T-cell (primary cell): ENCODE data around the gene GUCA1A. TPM values are rescaled to one million over a fixed set of nuclear protein-coding genes. Genes with fewer than 3 reads are reported as not detected.
"Not testable (repeated sequence)": the region's sequence is repeated elsewhere in the genome, so short reads cannot be mapped to it uniquely, and the experiment has no call there.

Experiments
- ATAC-seq, 4 experiments: fragments of 200-7000 bp in 3 of 4; fragments of 150-1000 bp in 1 of 4; cut with Tn5 transposase; replicated peaks in 1 of 4; 1 replicate in 3 of 4; 2 replicates in 1 of 4; pipeline ENCODE4 v1.10.0; 2021; ENCODE audit warnings: moderate library complexity in 3 of 4, mild to moderate bottlenecking in 2 of 4, moderate number of reproducible peaks in 1 of 4
- CTCF ChIA-PET, 2 donors: fragments of 300-600 bp; sonication (Branson Sonifier 250); formaldehyde crosslinking; loops; one replicate each; lab custom pipeline; 2022; ENCODE audit warnings: antibody characterized with exemption in 2 of 2; lab: Charles Lee
- POLR2A ChIA-PET, 2 donors: fragments of 300-600 bp; sonication (Branson Sonifier 250); formaldehyde crosslinking; loops; one replicate each; lab custom pipeline; 2022; ENCODE audit warnings: antibody characterized with exemption in 2 of 2; lab: Charles Lee
- DNase-seq, 35 experiments: peaks; one replicate each; pipeline versions ENCODE4 v3.0.0 to v3.0.0-alpha.2; 2013 to 2023
- H3K27ac ChIP-seq: one replicate; pipeline ENCODE4 v1.5.1; 2013; ENCODE audit warnings: low read length
- H3K27me3 ChIP-seq, 2 experiments: replicated peaks in 1 of 2; 1 replicate in 1 of 2; 2 replicates in 1 of 2; pipeline versions ENCODE4 v1.6.1 to v1.7.0; 2013; ENCODE audit warnings: low read length in 1 of 2, mixed read lengths in 1 of 2; ENCODE audit not compliant: control insufficient read depth in 2 of 2, insufficient read depth in 2 of 2; ENCODE audit errors: extremely low read depth in 1 of 2
- H3K36me3 ChIP-seq, 2 donors: 1 replicate in 1 of 2; 2 replicates in 1 of 2; pipeline versions ENCODE4 v1.6.1 to v1.7.0; 2013; ENCODE audit warnings: low read length in 1 of 2; ENCODE audit not compliant: control insufficient read depth in 2 of 2, insufficient read depth in 1 of 2; ENCODE audit errors: extremely low read depth in 1 of 2
- H3K4me1 ChIP-seq, 2 experiments: 1 replicate in 1 of 2; 2 replicates in 1 of 2; pipeline versions ENCODE4 v1.6.1 to v1.7.0; 2013; ENCODE audit warnings: low read length in 2 of 2, mixed read lengths in 1 of 2; ENCODE audit not compliant: insufficient read depth in 2 of 2, control insufficient read depth in 1 of 2; ENCODE audit errors: extremely low read depth in 1 of 2
- H3K4me3 ChIP-seq, 2 donors: 1 replicate in 1 of 2; 2 replicates in 1 of 2; pipeline versions ENCODE4 v1.5.1 to v1.7.0; 2013; ENCODE audit warnings: mild to moderate bottlenecking in 2 of 2, low read length in 1 of 2, moderate library complexity in 1 of 2; ENCODE audit not compliant: control insufficient read depth in 1 of 2; ENCODE audit errors: extremely low read depth in 1 of 2
- H3K9me3 ChIP-seq: 2 replicates; pipeline ENCODE4 v1.7.0; 2013
- H3K27ac Mint-ChIP-seq, 2 donors: one replicate each; pipeline ENCODE4 v1.8.0; 2020 to 2021; ENCODE audit warnings: mild to moderate bottlenecking in 2 of 2, mixed read lengths in 2 of 2
- H3K27me3 Mint-ChIP-seq, 2 donors: one replicate each; pipeline ENCODE4 v1.8.0; 2021 to 2022; ENCODE audit warnings: mixed read lengths in 2 of 2
- H3K36me3 Mint-ChIP-seq: one replicate; pipeline ENCODE4 v1.8.0; 2021; ENCODE audit warnings: mixed read lengths
- H3K4me1 Mint-ChIP-seq, 3 donors: one replicate each; pipeline ENCODE4 v1.8.0; 2020 to 2022; ENCODE audit warnings: mixed read lengths in 3 of 3, mild to moderate bottlenecking in 1 of 3
- H3K4me3 Mint-ChIP-seq, 3 donors: one replicate each; pipeline ENCODE4 v1.8.0; 2020 to 2022; ENCODE audit warnings: mild to moderate bottlenecking in 3 of 3, mixed read lengths in 3 of 3, moderate library complexity in 3 of 3
- H3K9me3 Mint-ChIP-seq, 3 donors: one replicate each; pipeline ENCODE4 v1.8.0; 2020 to 2022; ENCODE audit warnings: mixed read lengths in 3 of 3
- WGBS: methylation state at CpG from one replicate; pipeline ENCODE4 v1.1.5; 2013; ENCODE audit warnings: missing lambda C conversion rate; ENCODE audit not compliant: insufficient coverage; 5-methylcytosine and 5-hydroxymethylcytosine counted together
- total RNA-seq, 35 experiments: library from RNA in 6 of 35; stranded (reverse) in 6 of 35; fragments of 120-200 nt in 1 of 35; gene quantifications; one replicate each; pipeline versions ENCODE4 v1.2.1 to v1.2.4 and lab custom pipeline; 2013 to 2026

Gene GUCA1A
- total RNA-seq, 5 donors from 2014 or later (not counting 1 experiment from before 2014, with no cell fraction given), result not detected

DNA sequence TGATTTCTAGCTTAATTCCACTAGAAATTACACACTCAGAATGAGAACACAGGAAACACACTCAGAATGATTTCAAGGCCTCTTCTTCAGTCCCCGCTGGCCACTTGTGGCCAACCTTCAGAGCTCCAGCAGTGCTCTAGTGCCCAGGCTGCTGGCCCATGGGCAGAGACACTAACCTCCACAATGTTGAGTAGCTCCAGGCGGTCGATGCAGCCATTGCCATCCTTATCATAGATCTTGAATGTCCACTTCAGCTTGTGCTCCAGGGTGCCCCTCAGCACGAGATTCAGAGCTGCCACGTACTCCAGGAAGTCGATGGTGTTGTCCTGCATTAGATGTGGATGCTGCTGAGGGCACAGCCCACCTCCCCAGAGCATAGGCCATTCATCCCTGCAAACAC lies 15.2 kb downstream of the GUCA1A start:
- no peaks in the 10 kb centered on the region for H3K4me1 ChIP-seq
- CTCF ChIA-PET, result no interaction called here
- ATAC-seq (no peak), DNase-seq (no peak)
- H3K4me3 ChIP-seq, result no peak overlapping the region
- Mint-ChIP-seq H3K36me3 (peaks cover 22% of the 10 kb centered on the region), H3K27me3 (no peaks in the 10 kb centered on the region), H3K9me3 (no peaks in the 10 kb centered on the region), H3K4me1 (peaks cover 0 to 9% (median 0%) of the 10 kb centered on the region in 3 donors), H3K27ac (no peak overlapping the region), H3K4me3 (no peak overlapping the region)
- H3K9me3 ChIP-seq, result no peaks in the 10 kb centered on the region
- 100% methylated on average over 1 of the region's 6 CpGs for WGBS
- H3K27me3 ChIP-seq, result peaks cover 0 to 3% of the 10 kb centered on the region in 2 experiments
- no peak overlapping the region for H3K27ac ChIP-seq
- POLR2A ChIA-PET, result no interaction called here
- H3K36me3 ChIP-seq, result no peaks in the 10 kb centered on the region

DNA sequence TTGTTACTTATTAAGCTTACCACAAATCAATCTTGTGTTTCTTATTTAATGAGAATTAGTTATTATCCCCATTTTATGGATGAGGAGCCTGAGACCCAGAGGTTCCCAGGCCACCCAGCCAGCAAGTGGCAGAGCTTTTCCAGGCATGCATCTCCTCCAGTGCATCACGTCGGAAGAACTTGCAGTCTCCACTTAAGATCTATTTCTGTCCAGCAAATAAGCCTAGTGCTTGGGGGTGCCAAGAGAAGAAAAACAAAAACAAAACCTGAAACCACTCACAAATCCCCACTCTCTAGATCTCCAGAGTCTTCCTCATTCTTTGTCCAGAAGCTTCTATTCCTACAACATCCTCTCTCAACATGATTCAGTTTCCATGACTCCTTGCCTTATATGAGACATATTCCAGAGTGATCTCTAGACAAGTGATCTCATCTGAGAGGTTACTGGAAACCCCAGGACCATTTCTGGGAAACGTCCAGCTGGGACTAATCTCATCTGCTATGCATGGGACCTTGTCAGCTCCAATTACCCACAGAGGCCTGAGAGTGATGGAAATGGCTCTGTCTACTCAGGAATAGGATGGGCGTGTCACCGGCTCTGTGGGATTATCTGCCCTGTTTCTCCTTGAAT lies 17.5 kb downstream of the GUCA1A start:
- DNase-seq (no peak), ATAC-seq (no peak)
- Histone ChIP-seq H3K27ac (no peak overlapping the region), H3K4me3 (no peak overlapping the region), H3K36me3 (peaks cover 0 to 4% of the 10 kb centered on the region in 2 donors), H3K4me1 (no peaks in the 10 kb centered on the region), H3K9me3 (no peaks in the 10 kb centered on the region), H3K27me3 (no peaks in the 10 kb centered on the region)
- Mint-ChIP-seq H3K27ac (no peak overlapping the region), H3K9me3 (no peaks in the 10 kb centered on the region), H3K36me3 (peaks cover 16% of the 10 kb centered on the region), H3K4me1 (peaks cover 0 to 9% (median 0%) of the 10 kb centered on the region in 3 donors), H3K4me3 (no peak overlapping the region), H3K27me3 (no peaks in the 10 kb centered on the region)
- POLR2A ChIA-PET, result no interaction called here
- 82% methylated on average over 5 of the region's 5 CpGs for WGBS
- CTCF ChIA-PET, result interaction anchor here in 1 of 2 donors (0.6 to 0.7 kb wide), 2 partner anchors 22 to 484 kb away, joined by 4 read pairs; no protein-coding TSS in a partner anchor

DNA sequence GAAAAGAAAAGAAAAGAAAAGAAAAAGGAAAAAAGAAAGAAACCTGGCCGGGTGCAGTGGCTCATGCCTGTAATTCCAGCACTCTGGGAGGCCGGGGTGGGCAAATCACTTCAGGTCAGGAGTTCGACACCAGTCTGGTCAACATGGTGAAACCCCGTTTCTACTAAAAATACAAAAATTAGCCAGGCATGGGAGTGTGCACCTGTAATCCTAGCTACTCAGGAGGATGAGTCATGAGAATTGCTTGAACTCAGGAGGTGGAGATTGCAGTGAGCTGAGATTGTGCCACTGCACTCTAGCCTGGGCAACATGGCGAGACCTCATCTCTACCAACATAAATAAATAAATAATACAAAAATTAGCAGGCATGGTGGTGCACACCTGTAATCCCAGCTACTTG lies 19.2 kb downstream of the GUCA1A start:
- H3K4me3 ChIP-seq, H3K4me1 ChIP-seq, H3K27ac Mint-ChIP-seq, ATAC-seq, DNase-seq, POLR2A ChIA-PET, H3K27ac ChIP-seq, H3K27me3 ChIP-seq, H3K36me3 ChIP-seq, H3K9me3 ChIP-seq, H3K4me1 Mint-ChIP-seq, H3K9me3 Mint-ChIP-seq, H3K27me3 Mint-ChIP-seq, H3K4me3 Mint-ChIP-seq: not testable (repeated sequence)
- CTCF ChIA-PET, result interaction anchor here in 1 of 2 donors (0.6 kb wide), 1 partner anchor 22 kb away, joined by 5 read pairs; no protein-coding TSS in a partner anchor
- H3K36me3 Mint-ChIP-seq, result peaks cover 16% of the 10 kb centered on the region
- whole genome bisulfite sequencing, result no CpG with 5 or more reads among the region's 5 CpGs

DNA sequence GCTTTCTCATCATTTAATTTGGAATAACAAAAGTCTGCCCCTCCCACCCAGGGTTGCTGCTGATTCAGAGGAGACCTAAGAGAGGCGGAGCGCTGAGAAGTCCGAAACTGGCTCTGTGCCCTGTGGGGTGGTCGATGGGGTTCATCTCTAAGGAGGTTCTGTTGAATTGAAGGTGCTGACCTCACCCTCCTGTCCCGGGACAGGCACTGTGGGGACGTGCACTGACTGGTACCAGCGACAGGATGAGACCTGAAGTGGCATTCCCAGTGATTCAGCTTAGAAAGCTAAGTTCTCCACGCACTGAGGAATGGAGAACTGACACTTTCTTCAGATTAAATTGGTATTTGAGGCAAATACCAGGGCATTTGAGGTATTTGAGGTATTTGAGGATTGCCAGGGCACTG lies 20.3 kb downstream of the GUCA1A start:
- DNase-seq (no peak), ATAC-seq (no peak)
- H3K4me3 ChIP-seq, result no peak overlapping the region
- H3K36me3 ChIP-seq, result peaks cover 0 to 4% of the 10 kb centered on the region in 2 donors
- Mint-ChIP-seq H3K27me3 (no peaks in the 10 kb centered on the region), H3K4me3 (no peak overlapping the region), H3K4me1 (peaks cover 0 to 9% (median 0%) of the 10 kb centered on the region in 3 donors), H3K36me3 (peaks cover 14% of the 10 kb centered on the region), H3K9me3 (no peaks in the 10 kb centered on the region), H3K27ac (no peak overlapping the region)
- WGBS, result 94% methylated on average over 8 of the region's 8 CpGs
- no peaks in the 10 kb centered on the region for H3K27me3 ChIP-seq
- ChIA-PET POLR2A (no interaction called here), CTCF (interaction anchor here in 1 of 2 donors (0.6 kb wide), 1 partner anchor 372 kb away, joined by 3 read pairs; no protein-coding TSS in a partner anchor)
- no peak overlapping the region for H3K27ac ChIP-seq
- H3K4me1 ChIP-seq, result peaks cover 0 to 10% of the 10 kb centered on the region in 2 experiments
- H3K9me3 ChIP-seq, result no peaks in the 10 kb centered on the region

DNA sequence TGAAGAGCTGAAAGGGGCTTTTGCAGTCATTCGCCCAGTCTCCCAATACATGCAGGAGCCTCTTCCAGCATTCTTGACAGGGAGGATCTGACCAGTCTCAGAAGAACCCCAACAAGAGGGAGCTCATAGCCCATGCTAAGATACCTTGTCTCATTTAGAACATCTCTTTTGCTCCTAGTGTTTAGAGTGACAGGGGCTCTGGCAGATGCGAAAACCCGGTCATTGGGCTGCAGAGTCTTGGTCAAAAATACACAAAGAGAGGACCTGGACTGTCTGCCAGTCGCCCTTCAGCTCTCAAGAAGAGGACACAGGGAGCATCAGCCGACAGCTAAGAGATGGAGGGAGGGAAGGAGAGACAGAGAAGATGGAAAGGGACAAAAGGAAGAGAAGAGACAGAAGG lies 20.9 kb downstream of the GUCA1A start:
- ChIA-PET POLR2A (no interaction called here), CTCF (interaction anchor here in 1 of 2 donors (0.6 kb wide), 1 partner anchor 28 kb away, joined by 3 read pairs; no protein-coding TSS in a partner anchor)
- 100% methylated on average over 5 of the region's 5 CpGs for WGBS
- H3K4me3 ChIP-seq, result no peak overlapping the region
- no peaks in the 10 kb centered on the region for H3K9me3 Mint-ChIP-seq
- DNase-seq (no peak), ATAC-seq (no peak)
- H3K4me3 Mint-ChIP-seq, result no peak overlapping the region
- H3K27ac Mint-ChIP-seq, result no peak overlapping the region
- H3K9me3 ChIP-seq, result no peaks in the 10 kb centered on the region
- no peaks in the 10 kb centered on the region for H3K27me3 Mint-ChIP-seq
- peaks cover 0 to 10% of the 10 kb centered on the region in 2 experiments for H3K4me1 ChIP-seq
- H3K27me3 ChIP-seq, result no peaks in the 10 kb centered on the region
- peaks cover 0 to 4% of the 10 kb centered on the region in 2 donors for H3K36me3 ChIP-seq
- H3K27ac ChIP-seq, result no peak overlapping the region
- H3K36me3 Mint-ChIP-seq, result peaks cover 11% of the 10 kb centered on the region
- H3K4me1 Mint-ChIP-seq, result peaks cover 0 to 9% (median 0%) of the 10 kb centered on the region in 3 donors

DNA sequence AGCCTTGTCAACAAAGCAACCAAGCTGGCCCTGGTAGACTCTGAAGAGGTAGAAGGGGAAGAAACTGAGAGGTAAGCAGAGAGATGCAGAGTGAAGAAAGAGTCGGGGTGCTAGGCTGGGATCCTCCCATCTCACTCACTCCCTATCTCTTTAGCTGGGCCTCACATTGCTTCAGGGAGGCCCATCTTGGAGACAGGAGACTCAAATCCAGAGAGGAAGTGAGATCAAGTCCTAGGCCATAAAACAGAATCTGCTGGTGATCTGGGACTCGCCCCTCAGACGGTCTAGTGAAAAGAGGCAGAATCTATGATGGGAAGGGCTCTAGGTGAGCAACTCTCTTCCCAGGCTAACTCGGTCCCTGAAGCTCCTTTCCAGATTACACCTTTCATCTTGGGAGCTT lies 22.3 kb downstream of the GUCA1A start:
- DNase-seq (no peak), ATAC-seq (no peak)
- Histone ChIP-seq H3K27me3 (no peaks in the 10 kb centered on the region), H3K4me1 (peaks cover 0 to 10% of the 10 kb centered on the region in 2 experiments), H3K9me3 (no peaks in the 10 kb centered on the region), H3K27ac (no peak overlapping the region), H3K4me3 (no peak overlapping the region), H3K36me3 (peaks cover 0 to 4% of the 10 kb centered on the region in 2 donors)
- H3K27me3 Mint-ChIP-seq, result no peaks in the 10 kb centered on the region
- H3K4me1 Mint-ChIP-seq, result peaks cover 0 to 12% (median 0%) of the 10 kb centered on the region in 3 donors
- CTCF ChIA-PET, result no interaction called here
- no peak overlapping the region for H3K4me3 Mint-ChIP-seq
- no CpG with 5 or more reads among the region's 4 CpGs for WGBS
- H3K27ac Mint-ChIP-seq, result no peak overlapping the region
- H3K36me3 Mint-ChIP-seq, result peaks cover 23% of the 10 kb centered on the region
- POLR2A ChIA-PET, result interaction anchor here in 1 of 2 donors (0.6 kb wide), 1 partner anchor 353 kb away, joined by 7 read pairs; no protein-coding TSS in a partner anchor
- peaks cover 0 to 6% (median 0%) of the 10 kb centered on the region in 3 donors for H3K9me3 Mint-ChIP-seq
